ENCODE data around the gene CRELD2. TPM values are rescaled to one million over a fixed set of nuclear protein-coding genes. Genes with fewer than 3 reads are reported as not detected.

The CRELD2 gene
- total and polyA plus RNA-seq, 8 donors = 37.2 to 61.9 (median 54.1) TPM

DNA sequence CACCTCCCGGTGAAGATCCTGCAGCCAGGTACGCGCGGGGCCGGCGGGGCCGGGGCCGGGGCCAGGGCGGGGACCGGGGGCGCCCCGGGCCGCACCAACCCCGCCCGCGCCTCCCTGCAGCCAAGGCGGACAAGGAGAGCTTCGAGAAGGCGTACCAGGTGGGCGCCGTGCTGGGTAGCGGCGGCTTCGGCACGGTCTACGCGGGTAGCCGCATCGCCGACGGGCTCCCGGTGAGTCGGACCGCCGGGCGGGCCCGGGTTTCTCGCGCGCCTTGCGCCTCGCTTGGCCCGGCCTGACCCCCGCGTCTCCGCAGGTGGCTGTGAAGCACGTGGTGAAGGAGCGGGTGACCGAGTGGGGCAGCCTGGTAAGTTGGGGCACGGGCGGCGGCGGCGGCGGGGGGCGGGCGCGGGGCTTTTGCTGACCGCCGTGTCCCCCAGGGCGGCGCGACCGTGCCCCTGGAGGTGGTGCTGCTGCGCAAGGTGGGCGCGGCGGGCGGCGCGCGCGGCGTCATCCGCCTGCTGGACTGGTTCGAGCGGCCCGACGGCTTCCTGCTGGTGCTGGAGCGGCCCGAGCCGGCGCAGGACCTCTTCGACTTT, 42.7 kb downstream of the CRELD2 start:
- peak; percentile 49 to 89 (median 70) for DNase-seq
- WGBS, 2 donors = 1 to 5% methylated on average over 27 to 84 of the region's 84 CpGs
- peak in 1 of 4 donors; percentile 6 for ATAC-seq
- no peak for FAIRE-seq
- Histone ChIP-seq H3K4me3 (peak overlapping the region; percentile 91 to 98 (median 95)), H3K27ac (peak overlapping the region; percentile 67 to 95 (median 90)), H3K9me3 (no peaks in the 10 kb centered on the region), H3K4me1 (peaks cover 16 to 39% (median 18%) of the 10 kb centered on the region in 3 donors), H3K27me3 (no peaks in the 10 kb centered on the region), H3K36me3 (peaks cover 0 to 19% (median 17%) of the 10 kb centered on the region in 3 donors)
- TF ChIP-seq CTCF (IDR thresholded peaks at IDR 0.05) = no peak
- intact Hi-C loops (cut with DNase I) = no loop called here

DNA sequence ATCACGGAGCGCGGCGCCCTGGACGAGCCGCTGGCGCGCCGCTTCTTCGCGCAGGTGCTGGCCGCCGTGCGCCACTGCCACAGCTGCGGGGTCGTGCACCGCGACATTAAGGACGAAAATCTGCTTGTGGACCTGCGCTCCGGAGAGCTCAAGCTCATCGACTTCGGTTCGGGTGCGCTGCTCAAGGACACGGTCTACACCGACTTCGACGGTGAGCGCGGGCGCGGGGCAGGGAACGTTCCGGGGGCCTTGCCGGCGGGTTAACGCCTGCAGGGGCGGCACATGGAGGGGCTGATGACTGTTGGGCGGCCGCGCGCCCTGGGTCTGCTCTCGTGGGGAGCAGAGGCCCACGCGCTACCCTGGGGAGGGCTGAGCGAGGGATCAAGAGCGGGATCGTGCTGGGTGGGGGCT, 43.2 kb downstream of the CRELD2 start:
- intact Hi-C loops (cut with DNase I) = no loop called here
- Histone ChIP-seq H3K27ac (peak overlapping the region; percentile 67 to 95 (median 90)), H3K9me3 (no peaks in the 10 kb centered on the region), H3K4me3 (peak overlapping the region; percentile 91 to 98 (median 95)), H3K4me1 (peaks cover 16 to 43% (median 18%) of the 10 kb centered on the region in 3 donors), H3K36me3 (peaks cover 0 to 19% (median 17%) of the 10 kb centered on the region in 3 donors), H3K27me3 (no peaks in the 10 kb centered on the region)
- TF ChIP-seq CTCF (IDR thresholded peaks at IDR 0.05) = no peak
- FAIRE-seq (no peak), ATAC-seq (no peak), DNase-seq (peak in 5 of 6 donors; percentile 33 to 87 (median 69))
- WGBS, 2 donors = 5 to 7% methylated on average over 48 to 49 of the region's 49 CpGs

GRCh38 chr22:49962012-49962750, 43.7 kb downstream of the CRELD2 start:
- no peaks in the 10 kb centered on the region for H3K9me3 ChIP-seq
- WGBS, 2 donors = 13 to 24% methylated on average over 25 to 70 of the region's 70 CpGs
- FAIRE-seq (no peak), DNase-seq (peak; percentile 86 to 93 (median 88)), ATAC-seq (peak; percentile 20 to 57 (median 48))
- H3K36me3 ChIP-seq = peaks cover 0 to 19% (median 17%) of the 10 kb centered on the region in 3 donors
- H3K27me3 ChIP-seq = no peaks in the 10 kb centered on the region
- peak overlapping the region; percentile 67 to 95 (median 90) for H3K27ac ChIP-seq
- peak overlapping the region; percentile 91 to 98 (median 95) for H3K4me3 ChIP-seq
- intact Hi-C loops (cut with DNase I) = no loop called here
- H3K4me1 ChIP-seq = peaks cover 16 to 49% (median 18%) of the 10 kb centered on the region in 3 donors
- no peak for TF ChIP-seq CTCF (IDR thresholded peaks at IDR 0.05)

GRCh38 chr22:49962751-49963646, 44.6 kb downstream of the CRELD2 start:
- Histone ChIP-seq H3K36me3 (peaks cover 0 to 19% (median 17%) of the 10 kb centered on the region in 3 donors), H3K27me3 (no peaks in the 10 kb centered on the region), H3K27ac (peak overlapping the region; percentile 55 to 95 (median 72)), H3K4me3 (peak overlapping the region; percentile 91 to 98 (median 95)), H3K4me1 (peaks cover 16 to 51% (median 18%) of the 10 kb centered on the region in 3 donors), H3K9me3 (no peaks in the 10 kb centered on the region)
- ATAC-seq (no peak), DNase-seq (peak; percentile 50 to 86 (median 65)), FAIRE-seq (no peak)
- WGBS, 2 donors = 74 to 75% methylated on average over 57 to 63 of the region's 63 CpGs
- intact Hi-C loops (cut with DNase I) = no loop called here
- no peak for TF ChIP-seq CTCF (IDR thresholded peaks at IDR 0.05)

Measured in pancreas (tissue), 10 donors.